ENCODE data around the gene ZNF831. TPM values are rescaled to one million over a fixed set of nuclear protein-coding genes. Genes with fewer than 3 reads are reported as not detected.

Gene ZNF831
- total RNA-seq, 1 donor from 2014 or later: not detected

DNA sequence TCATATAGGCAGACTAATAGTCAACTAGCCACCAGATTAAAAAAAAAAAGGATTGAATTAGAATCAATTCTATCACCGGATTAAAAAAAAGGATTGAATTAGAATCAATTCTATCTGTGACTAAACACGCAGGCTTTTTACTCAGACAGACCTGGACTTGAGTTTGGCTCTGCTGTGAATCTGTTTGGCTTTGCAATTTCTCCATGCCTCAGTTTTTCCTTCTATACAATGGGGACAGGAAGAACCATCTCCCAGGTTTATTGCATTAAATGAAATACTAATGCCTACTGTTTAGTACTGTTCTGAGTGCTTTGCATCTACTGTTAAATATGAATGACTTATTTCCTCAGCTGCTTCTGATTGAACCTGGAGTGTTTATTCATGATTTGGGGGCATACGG, 106.8 kb downstream of the ZNF831 start:
- Mint-ChIP-seq H3K4me1 (peaks cover 24% of the 10 kb centered on the region), H3K27me3 (ENCODE audit: low read depth) (peaks cover 33% of the 10 kb centered on the region), H3K36me3 (ENCODE audit: low read depth) (no peaks in the 10 kb centered on the region), H3K4me3 (no peak overlapping the region), H3K27ac (ENCODE audit: unreplicated experiment) (no peak overlapping the region), H3K9me3 (no peaks in the 10 kb centered on the region)
- TF ChIP-seq, protein P1, sequence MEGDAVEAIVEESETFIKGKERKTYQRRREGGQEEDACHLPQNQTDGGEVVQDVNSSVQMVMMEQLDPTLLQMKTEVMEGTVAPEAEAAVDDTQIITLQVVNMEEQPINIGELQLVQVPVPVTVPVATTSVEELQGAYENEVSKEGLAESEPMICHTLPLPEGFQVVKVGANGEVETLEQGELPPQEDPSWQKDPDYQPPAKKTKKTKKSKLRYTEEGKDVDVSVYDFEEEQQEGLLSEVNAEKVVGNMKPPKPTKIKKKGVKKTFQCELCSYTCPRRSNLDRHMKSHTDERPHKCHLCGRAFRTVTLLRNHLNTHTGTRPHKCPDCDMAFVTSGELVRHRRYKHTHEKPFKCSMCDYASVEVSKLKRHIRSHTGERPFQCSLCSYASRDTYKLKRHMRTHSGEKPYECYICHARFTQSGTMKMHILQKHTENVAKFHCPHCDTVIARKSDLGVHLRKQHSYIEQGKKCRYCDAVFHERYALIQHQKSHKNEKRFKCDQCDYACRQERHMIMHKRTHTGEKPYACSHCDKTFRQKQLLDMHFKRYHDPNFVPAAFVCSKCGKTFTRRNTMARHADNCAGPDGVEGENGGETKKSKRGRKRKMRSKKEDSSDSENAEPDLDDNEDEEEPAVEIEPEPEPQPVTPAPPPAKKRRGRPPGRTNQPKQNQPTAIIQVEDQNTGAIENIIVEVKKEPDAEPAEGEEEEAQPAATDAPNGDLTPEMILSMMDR (conservative IDR thresholded peaks at IDR 0.05): no peak
- DNase-seq (ENCODE audit: low read depth, low spot score): no peak

DNA sequence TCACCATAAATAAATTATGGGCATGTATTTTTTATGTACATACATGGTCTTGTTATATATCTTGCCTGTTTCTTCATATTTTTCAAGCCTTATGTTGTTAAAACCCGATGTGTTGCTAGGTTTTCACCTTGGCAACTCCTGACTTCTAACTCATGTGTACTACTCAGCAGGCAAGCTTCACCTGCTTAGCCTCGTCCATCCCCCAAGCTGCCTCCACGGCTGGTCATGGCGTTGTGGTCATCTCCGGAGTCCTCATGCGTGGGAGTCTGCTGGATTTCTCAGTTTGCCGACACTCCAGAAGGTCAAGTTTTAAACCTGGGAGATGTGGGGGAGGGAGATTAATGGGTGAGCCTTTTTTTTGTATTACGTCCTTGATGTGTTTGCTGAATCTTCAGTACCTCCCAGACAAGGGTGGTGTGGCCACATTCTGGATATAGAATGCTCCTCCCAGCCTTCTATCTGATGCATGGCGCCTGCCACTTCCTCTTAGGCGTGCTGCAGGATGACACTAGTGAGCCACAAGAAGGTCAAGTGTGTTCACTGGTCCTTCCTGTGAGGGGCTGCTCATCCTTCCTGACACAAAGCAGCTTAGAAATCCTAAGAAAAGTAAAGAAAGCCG, 110.2 kb downstream of the ZNF831 start:
- no peak for DNase-seq (ENCODE audit: low read depth, low spot score)
- H3K27me3 Mint-ChIP-seq (ENCODE audit: low read depth): peaks cover 11% of the 10 kb centered on the region

DNA sequence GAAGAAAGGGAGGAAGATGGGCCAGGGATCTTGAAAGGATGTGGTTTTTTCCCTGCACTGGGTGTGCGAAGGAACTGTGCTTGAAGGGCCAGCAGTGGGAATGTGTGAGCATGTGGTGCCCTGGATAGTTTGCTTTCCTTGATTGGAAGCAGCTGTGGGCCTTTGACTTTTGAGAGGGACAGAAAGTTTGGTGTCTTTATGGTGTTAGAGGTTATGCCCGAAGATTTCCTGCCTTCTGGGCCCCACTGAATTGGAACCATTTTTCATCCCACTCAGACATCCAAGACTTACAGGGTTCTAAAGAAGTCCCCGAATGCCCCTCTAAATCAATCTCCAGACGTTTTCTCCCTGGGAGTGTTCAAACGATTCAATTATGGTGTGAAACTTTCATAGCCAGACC, 113.3 kb downstream of the ZNF831 start:
- Mint-ChIP-seq H3K9me3 (no peaks in the 10 kb centered on the region), H3K4me1 (peaks cover 10% of the 10 kb centered on the region), H3K27ac (ENCODE audit: unreplicated experiment) (no peak overlapping the region), H3K27me3 (ENCODE audit: low read depth) (peaks cover 15% of the 10 kb centered on the region), H3K4me3 (no peak overlapping the region), H3K36me3 (ENCODE audit: low read depth) (no peaks in the 10 kb centered on the region)
- TF ChIP-seq, protein P1 (conservative IDR thresholded peaks at IDR 0.05): no peak
- DNase-seq (ENCODE audit: low read depth, low spot score): no peak

More for the DNA sequence above, 110.2 kb downstream of the ZNF831 start:
- no peak overlapping the region for H3K4me3 Mint-ChIP-seq
- no peak overlapping the region for H3K27ac Mint-ChIP-seq (ENCODE audit: unreplicated experiment)
- no peaks in the 10 kb centered on the region for H3K36me3 Mint-ChIP-seq (ENCODE audit: low read depth)
- TF ChIP-seq, protein P1 (conservative IDR thresholded peaks at IDR 0.05): no peak
- peaks cover 24% of the 10 kb centered on the region for H3K4me1 Mint-ChIP-seq
- no peaks in the 10 kb centered on the region for H3K9me3 Mint-ChIP-seq

DNA sequence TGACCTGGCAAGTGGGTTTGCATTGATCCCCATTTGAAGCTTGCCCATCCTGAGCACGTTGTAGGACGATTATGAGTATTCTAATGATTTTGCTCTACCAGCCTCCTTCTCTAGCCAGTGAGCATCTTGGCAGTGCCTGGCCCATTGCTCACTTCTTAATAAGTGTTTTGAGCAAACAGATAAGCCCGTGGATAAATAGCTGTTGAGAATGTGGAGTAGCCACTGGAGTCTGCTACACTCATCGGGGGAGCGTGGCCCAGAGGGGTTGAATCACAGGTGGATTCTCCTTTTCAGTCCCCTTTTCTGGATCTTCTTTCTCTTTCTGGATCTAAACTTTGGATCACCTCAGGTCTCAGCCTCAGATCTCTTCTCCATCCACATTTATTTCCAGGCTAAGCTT, 120.8 kb downstream of the ZNF831 start:
- Mint-ChIP-seq H3K27me3 (ENCODE audit: low read depth) (peaks cover 21% of the 10 kb centered on the region), H3K36me3 (ENCODE audit: low read depth) (no peaks in the 10 kb centered on the region), H3K9me3 (no peaks in the 10 kb centered on the region), H3K4me1 (no peaks in the 10 kb centered on the region), H3K27ac (ENCODE audit: unreplicated experiment) (no peak overlapping the region), H3K4me3 (no peak overlapping the region)
- TF ChIP-seq, protein P1 (conservative IDR thresholded peaks at IDR 0.05): no peak
- no peak for DNase-seq (ENCODE audit: low read depth, low spot score)

DNA sequence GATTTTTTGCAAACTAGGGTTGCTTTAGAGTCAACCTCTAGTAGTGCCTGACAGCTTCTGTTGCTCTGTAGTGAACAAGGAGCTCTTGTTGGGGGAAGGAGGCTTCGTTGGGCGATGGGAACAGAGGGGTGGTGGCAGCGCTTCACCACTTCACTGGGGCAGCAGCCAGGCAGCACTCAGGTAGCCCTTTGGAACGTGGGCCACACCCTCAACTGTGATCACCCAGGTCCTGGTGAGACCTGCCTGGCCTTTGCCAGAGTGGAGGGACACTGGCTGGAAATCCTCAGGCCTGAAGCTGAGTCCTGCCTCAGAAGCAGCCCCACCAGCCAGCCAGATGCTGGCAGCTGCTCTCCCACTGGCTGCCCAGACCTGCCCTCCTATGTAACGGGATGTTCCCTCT, 126.4 kb downstream of the ZNF831 start:
- H3K27ac Mint-ChIP-seq (ENCODE audit: unreplicated experiment): no peak overlapping the region
- no peak overlapping the region for H3K4me3 Mint-ChIP-seq
- TF ChIP-seq, protein P1 (conservative IDR thresholded peaks at IDR 0.05): no peak
- no peaks in the 10 kb centered on the region for H3K36me3 Mint-ChIP-seq (ENCODE audit: low read depth)
- H3K9me3 Mint-ChIP-seq: no peaks in the 10 kb centered on the region
- peaks cover 51% of the 10 kb centered on the region for H3K27me3 Mint-ChIP-seq (ENCODE audit: low read depth)
- no peak for DNase-seq (ENCODE audit: low read depth, low spot score)
- no peaks in the 10 kb centered on the region for H3K4me1 Mint-ChIP-seq
